GM08714 (cell line): ENCODE data around the gene TWIST2.

Source experiments
- H3K4me3 ChIP-seq: fragments of 200-500 bp; sonication (Bioruptor generic); 2 replicates; pipeline ENCODE4 v1.5.1; 2014; ENCODE audit warnings: mild to moderate bottlenecking, low read length, inconsistent platforms
- ZNF274 ChIP-seq: IDR thresholded peaks from 2 replicates; pipeline ENCODE4 v1.6.1; 2012; ENCODE audit warnings: mild to moderate bottlenecking, low read depth, low read length

Gene TWIST2

GRCh38 chr2:238857959-238858358, 10.1 kb downstream of the TWIST2 start:
- TF ChIP-seq ZNF274 = no peak
- no peak overlapping the region for H3K4me3 ChIP-seq

GRCh38 chr2:238859636-238860347, 11.9 kb downstream of the TWIST2 start:
- no peak overlapping the region for H3K4me3 ChIP-seq

GRCh38 chr2:238861013-238861730, 13.3 kb downstream of the TWIST2 start:
- no peak for TF ChIP-seq ZNF274
- no peak overlapping the region for H3K4me3 ChIP-seq

More at GRCh38 chr2:238859636-238860347, 11.9 kb downstream of the TWIST2 start:
- no peak for TF ChIP-seq ZNF274

GRCh38 chr2:238861766-238862315, 14.0 kb downstream of the TWIST2 start:
- H3K4me3 ChIP-seq = no peak overlapping the region
- no peak for TF ChIP-seq ZNF274

- H3K4me3 ChIP-seq = no peak overlapping the region
- TF ChIP-seq ZNF274 = no peak
These were observed 14.8 kb downstream of the TWIST2 start for GRCh38 chr2:238862701-238863100.

GRCh38 chr2:238863231-238863630, 15.3 kb downstream of the TWIST2 start:
- no peak for TF ChIP-seq ZNF274
- H3K4me3 ChIP-seq = no peak overlapping the region

- no peak for TF ChIP-seq ZNF274
- H3K4me3 ChIP-seq = no peak overlapping the region
These were observed 15.9 kb downstream of the TWIST2 start for GRCh38 chr2:238863749-238864206.

- H3K4me3 ChIP-seq = no peak overlapping the region
- no peak for TF ChIP-seq ZNF274
These were observed 16.5 kb downstream of the TWIST2 start for GRCh38 chr2:238864207-238865014.

- no peak overlapping the region for H3K4me3 ChIP-seq
- TF ChIP-seq ZNF274 = no peak
These were observed 17.3 kb downstream of the TWIST2 start for GRCh38 chr2:238865015-238865719.

GRCh38 chr2:238865744-238866355, 18.0 kb downstream of the TWIST2 start:
- no peak overlapping the region for H3K4me3 ChIP-seq
- TF ChIP-seq ZNF274 = no peak

GRCh38 chr2:238866656-238867277, 18.9 kb downstream of the TWIST2 start:
- TF ChIP-seq ZNF274 = no peak
- no peak overlapping the region for H3K4me3 ChIP-seq

GRCh38 chr2:238868067-238868524, 20.2 kb downstream of the TWIST2 start:
- H3K4me3 ChIP-seq = no peak overlapping the region
- no peak for TF ChIP-seq ZNF274

- no peak for TF ChIP-seq ZNF274
- H3K4me3 ChIP-seq = no peak overlapping the region
These were observed 20.9 kb downstream of the TWIST2 start for GRCh38 chr2:238868616-238869292.
